HEK293 (cell line): ENCODE results near the gene FERMT2.

Experiments
- CTCF ChIA-PET: fragments of 350-600 bp; formaldehyde crosslinking; extraction: SDS; loops from one replicate; lab custom pipeline; 2021; ENCODE audit warnings: antibody characterized with exemption; lab: Yijun Ruan, JAX
- POLR2A ChIA-PET: fragments of 300-600 bp; formaldehyde crosslinking; extraction: SDS; loops from one replicate; lab custom pipeline; 2020; ENCODE audit warnings: antibody characterized with exemption, inconsistent platforms; lab: Yijun Ruan, JAX
- H3K27ac ChIP-seq: fragments of 200-500 bp; sonication (Bioruptor generic); 2 replicates; pipeline ENCODE4 v1.5.1; 2014; ENCODE audit warnings: low read depth, low read length, control low read depth, inconsistent platforms; ENCODE audit errors: extremely low read depth
- H3K36me3 ChIP-seq, 2 experiments: fragments of 200-500 bp in 1 of 2; sonication (Bioruptor generic) in 1 of 2; 1 replicate in 1 of 2; 2 replicates in 1 of 2; pipeline ENCODE4 v1.5.1; 2014 to 2017; ENCODE audit warnings: inconsistent platforms in 2 of 2, low read length in 2 of 2; ENCODE audit not compliant: control insufficient read depth in 2 of 2, insufficient read depth in 1 of 2
- H3K4me1 ChIP-seq: fragments of 200-500 bp; sonication (Bioruptor generic); 2 replicates; pipeline ENCODE4 v1.5.1; 2014; ENCODE audit warnings: mild to moderate bottlenecking, low read length, inconsistent platforms; ENCODE audit not compliant: control insufficient read depth, insufficient read depth
- H3K4me3 ChIP-seq: 2 replicates; pipeline ENCODE4 v1.5.1; 2011; ENCODE audit warnings: low read depth, mild to moderate bottlenecking, control low read depth, low read length, moderate library complexity
- H3K9me3 ChIP-seq: fragments of 200-500 bp; sonication (Bioruptor generic); 2 replicates; pipeline ENCODE4 v1.5.1; 2014; ENCODE audit warnings: low read depth, low read length, inconsistent platforms; ENCODE audit not compliant: control insufficient read depth, insufficient read depth
- HOXA7 ChIP-seq: sonication (generic); formaldehyde crosslinking; IDR thresholded peaks from 2 replicates; pipeline ENCODE4 v1.8.1; 2022; ENCODE audit warnings: missing genetic modification reagents, borderline replicate concordance
- HOXC10 ChIP-seq: sonication (generic); formaldehyde crosslinking; IDR thresholded peaks from 2 replicates; pipeline ENCODE4 v1.8.1; 2023; ENCODE audit warnings: mild to moderate bottlenecking, missing genetic modification reagents
- SALL2 ChIP-seq: fragments of 450-650 bp; formaldehyde crosslinking; IDR thresholded peaks from 2 replicates; pipeline ENCODE4 v1.5.0; 2017; ENCODE audit warnings: missing biosample characterization, mild to moderate bottlenecking, missing genetic modification characterization, borderline replicate concordance
- ZBTB48 ChIP-seq: fragments of 450-650 bp; formaldehyde crosslinking; IDR thresholded peaks from 2 replicates; pipeline ENCODE4 v1.5.1; 2016; ENCODE audit warnings: missing biosample characterization, missing genetic modification characterization
- ZBTB6 ChIP-seq: fragments of 450-650 bp; formaldehyde crosslinking; IDR thresholded peaks from 2 replicates; pipeline ENCODE4 v1.5.1; 2017; ENCODE audit warnings: missing biosample characterization, missing genetic modification characterization
- ZEB2 ChIP-seq: fragments of 450-650 bp; formaldehyde crosslinking; IDR thresholded peaks from 2 replicates; pipeline ENCODE4 v1.5.1; 2016; ENCODE audit warnings: missing biosample characterization, missing genetic modification characterization
- ZFHX2 ChIP-seq: fragments of 450-650 bp; formaldehyde crosslinking; conservative IDR thresholded peaks from 2 replicates; pipeline ENCODE4 v1.5.1; 2016; ENCODE audit warnings: missing biosample characterization, missing genetic modification characterization
- ZNF146 ChIP-seq: fragments of 450-650 bp; formaldehyde crosslinking; IDR thresholded peaks from 2 replicates; pipeline ENCODE4 v1.5.1; 2016; ENCODE audit warnings: missing biosample characterization, missing genetic modification characterization
- ZNF202 ChIP-seq: fragments of 450-650 bp; formaldehyde crosslinking; IDR thresholded peaks from 2 replicates; pipeline ENCODE4 v1.5.1; 2016; ENCODE audit warnings: missing biosample characterization, missing genetic modification characterization, borderline replicate concordance
- ZNF335 ChIP-seq: fragments of 450-650 bp; formaldehyde crosslinking; conservative IDR thresholded peaks from 2 replicates; pipeline ENCODE4 v1.5.1; 2016; ENCODE audit warnings: missing biosample characterization, missing genetic modification characterization
- ZNF341 ChIP-seq: fragments of 450-650 bp; formaldehyde crosslinking; IDR thresholded peaks from 2 replicates; pipeline ENCODE4; 2016; ENCODE audit warnings: low read depth, missing biosample characterization, missing genetic modification characterization
- ZNF561 ChIP-seq: fragments of 450-650 bp; IDR thresholded peaks from 2 replicates; pipeline ENCODE4 v1.5.1; 2018; ENCODE audit warnings: missing biosample characterization, missing genetic modification characterization, borderline replicate concordance
- ZNF654 ChIP-seq: fragments of 450-650 bp; formaldehyde crosslinking; IDR thresholded peaks from 2 replicates; pipeline ENCODE4 v1.5.1; 2016; ENCODE audit warnings: low read depth, missing biosample characterization, missing genetic modification characterization
- ZNF660 ChIP-seq: fragments of 450-650 bp; IDR thresholded peaks from 2 replicates; pipeline ENCODE4 v1.5.1; 2018; ENCODE audit warnings: missing biosample characterization, mild to moderate bottlenecking, missing genetic modification characterization
- ZNF664 ChIP-seq: fragments of 450-650 bp; formaldehyde crosslinking; IDR thresholded peaks from 2 replicates; pipeline ENCODE4 v1.5.1; 2016; ENCODE audit warnings: missing biosample characterization, missing genetic modification characterization
- TF ChIP-seq, protein P1 (sequence below): fragments of 450-650 bp; formaldehyde crosslinking; IDR thresholded peaks from 2 replicates; pipeline ENCODE4 v1.5.1; 2016; ENCODE audit warnings: missing biosample characterization, missing genetic modification characterization
- TF ChIP-seq, protein P2 (sequence below): fragments of 450-650 bp; formaldehyde crosslinking; IDR thresholded peaks from 2 replicates; pipeline ENCODE4 v1.5.1; 2017; ENCODE audit warnings: missing biosample characterization, missing genetic modification characterization
- TF ChIP-seq, protein P3 (sequence below): fragments of 450-650 bp; formaldehyde crosslinking; IDR thresholded peaks from 2 replicates; pipeline ENCODE4 v1.5.1; 2017; ENCODE audit warnings: missing biosample characterization, missing genetic modification characterization

The FERMT2 gene

GRCh38 chr14:52944254-52944653 lies 6.6 kb downstream of the FERMT2 start:
- ChIA-PET POLR2A (no interaction called here), CTCF (interaction anchor here (1.0 kb wide), 1 partner anchor 21 kb away, joined by 3 read pairs; no protein-coding TSS in a partner anchor)
- H3K9me3 ChIP-seq = no peaks in the 10 kb centered on the region
- H3K4me1 ChIP-seq = peaks cover 19% of the 10 kb centered on the region
- H3K27ac ChIP-seq = no peak overlapping the region
- H3K36me3 ChIP-seq = peaks cover 0 to 13% of the 10 kb centered on the region in 2 experiments; a peak in 1 of 3 replicates
- no peak for TF ChIP-seq ZNF202 (tag by site-specific recombination)
- no peak for TF ChIP-seq ZNF660
- no peak for TF ChIP-seq SALL2
- no peak for TF ChIP-seq ZNF654
- TF ChIP-seq, protein P1, sequence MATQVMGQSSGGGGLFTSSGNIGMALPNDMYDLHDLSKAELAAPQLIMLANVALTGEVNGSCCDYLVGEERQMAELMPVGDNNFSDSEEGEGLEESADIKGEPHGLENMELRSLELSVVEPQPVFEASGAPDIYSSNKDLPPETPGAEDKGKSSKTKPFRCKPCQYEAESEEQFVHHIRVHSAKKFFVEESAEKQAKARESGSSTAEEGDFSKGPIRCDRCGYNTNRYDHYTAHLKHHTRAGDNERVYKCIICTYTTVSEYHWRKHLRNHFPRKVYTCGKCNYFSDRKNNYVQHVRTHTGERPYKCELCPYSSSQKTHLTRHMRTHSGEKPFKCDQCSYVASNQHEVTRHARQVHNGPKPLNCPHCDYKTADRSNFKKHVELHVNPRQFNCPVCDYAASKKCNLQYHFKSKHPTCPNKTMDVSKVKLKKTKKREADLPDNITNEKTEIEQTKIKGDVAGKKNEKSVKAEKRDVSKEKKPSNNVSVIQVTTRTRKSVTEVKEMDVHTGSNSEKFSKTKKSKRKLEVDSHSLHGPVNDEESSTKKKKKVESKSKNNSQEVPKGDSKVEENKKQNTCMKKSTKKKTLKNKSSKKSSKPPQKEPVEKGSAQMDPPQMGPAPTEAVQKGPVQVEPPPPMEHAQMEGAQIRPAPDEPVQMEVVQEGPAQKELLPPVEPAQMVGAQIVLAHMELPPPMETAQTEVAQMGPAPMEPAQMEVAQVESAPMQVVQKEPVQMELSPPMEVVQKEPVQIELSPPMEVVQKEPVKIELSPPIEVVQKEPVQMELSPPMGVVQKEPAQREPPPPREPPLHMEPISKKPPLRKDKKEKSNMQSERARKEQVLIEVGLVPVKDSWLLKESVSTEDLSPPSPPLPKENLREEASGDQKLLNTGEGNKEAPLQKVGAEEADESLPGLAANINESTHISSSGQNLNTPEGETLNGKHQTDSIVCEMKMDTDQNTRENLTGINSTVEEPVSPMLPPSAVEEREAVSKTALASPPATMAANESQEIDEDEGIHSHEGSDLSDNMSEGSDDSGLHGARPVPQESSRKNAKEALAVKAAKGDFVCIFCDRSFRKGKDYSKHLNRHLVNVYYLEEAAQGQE (tag by site-specific recombination) = peak; percentile 83
- no peak for TF ChIP-seq ZBTB48 (tag by site-specific recombination)
- no peak for TF ChIP-seq HOXC10
- TF ChIP-seq ZNF146 = no peak
- TF ChIP-seq ZFHX2 (tag by site-specific recombination) = no peak
- no peak overlapping the region for H3K4me3 ChIP-seq

- ChIA-PET CTCF (interaction anchor here (0.5 kb wide), 2 partner anchors 121 to 386 kb away, joined by 3 read pairs; no protein-coding TSS in a partner anchor), POLR2A (no interaction called here)
- Histone ChIP-seq H3K4me1 (peaks cover 9% of the 10 kb centered on the region), H3K36me3 (no peaks in the 10 kb centered on the region), H3K9me3 (no peaks in the 10 kb centered on the region), H3K4me3 (no peak overlapping the region), H3K27ac (no peak overlapping the region)
- no peak for TF ChIP-seq ZNF335
- no peak for TF ChIP-seq ZNF341 (tag by site-specific recombination)
- TF ChIP-seq ZNF561 (tag by site-specific recombination) = no peak
- no peak for TF ChIP-seq ZNF664
- TF ChIP-seq HOXA7 (CRISPR knock-in tag) = no peak
Measured at GRCh38 chr14:52939427-52939826, 11.4 kb downstream of the FERMT2 start.

GRCh38 chr14:52937869-52938268 lies 13.0 kb downstream of the FERMT2 start:
- TF ChIP-seq ZBTB6 (tag by site-specific recombination) (no peak), ZEB2 (no peak)
- TF ChIP-seq, protein P2, sequence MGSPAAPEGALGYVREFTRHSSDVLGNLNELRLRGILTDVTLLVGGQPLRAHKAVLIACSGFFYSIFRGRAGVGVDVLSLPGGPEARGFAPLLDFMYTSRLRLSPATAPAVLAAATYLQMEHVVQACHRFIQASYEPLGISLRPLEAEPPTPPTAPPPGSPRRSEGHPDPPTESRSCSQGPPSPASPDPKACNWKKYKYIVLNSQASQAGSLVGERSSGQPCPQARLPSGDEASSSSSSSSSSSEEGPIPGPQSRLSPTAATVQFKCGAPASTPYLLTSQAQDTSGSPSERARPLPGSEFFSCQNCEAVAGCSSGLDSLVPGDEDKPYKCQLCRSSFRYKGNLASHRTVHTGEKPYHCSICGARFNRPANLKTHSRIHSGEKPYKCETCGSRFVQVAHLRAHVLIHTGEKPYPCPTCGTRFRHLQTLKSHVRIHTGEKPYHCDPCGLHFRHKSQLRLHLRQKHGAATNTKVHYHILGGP (tag by site-specific recombination) = no peak
- TF ChIP-seq, protein P3, sequence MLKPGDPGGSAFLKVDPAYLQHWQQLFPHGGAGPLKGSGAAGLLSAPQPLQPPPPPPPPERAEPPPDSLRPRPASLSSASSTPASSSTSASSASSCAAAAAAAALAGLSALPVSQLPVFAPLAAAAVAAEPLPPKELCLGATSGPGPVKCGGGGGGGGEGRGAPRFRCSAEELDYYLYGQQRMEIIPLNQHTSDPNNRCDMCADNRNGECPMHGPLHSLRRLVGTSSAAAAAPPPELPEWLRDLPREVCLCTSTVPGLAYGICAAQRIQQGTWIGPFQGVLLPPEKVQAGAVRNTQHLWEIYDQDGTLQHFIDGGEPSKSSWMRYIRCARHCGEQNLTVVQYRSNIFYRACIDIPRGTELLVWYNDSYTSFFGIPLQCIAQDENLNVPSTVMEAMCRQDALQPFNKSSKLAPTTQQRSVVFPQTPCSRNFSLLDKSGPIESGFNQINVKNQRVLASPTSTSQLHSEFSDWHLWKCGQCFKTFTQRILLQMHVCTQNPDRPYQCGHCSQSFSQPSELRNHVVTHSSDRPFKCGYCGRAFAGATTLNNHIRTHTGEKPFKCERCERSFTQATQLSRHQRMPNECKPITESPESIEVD (tag by site-specific recombination) = 0 out of 2 replicates have a peak, but pooled peaks have one; percentile 18
- TF ChIP-seq, protein P1 (tag by site-specific recombination) = no peak
- TF ChIP-seq, all 188 proteins: peak for 1
- Histone ChIP-seq H3K36me3 (no peaks in the 10 kb centered on the region), H3K4me3 (no peak overlapping the region), H3K27ac (no peak overlapping the region), H3K4me1 (peaks cover 6% of the 10 kb centered on the region), H3K9me3 (no peaks in the 10 kb centered on the region)
- ChIA-PET POLR2A (no interaction called here), CTCF (interaction anchor here (0.9 kb wide), 1 partner anchor 14 kb away, joined by 3 read pairs; the partner anchor contains the start of gene FERMT2)
